ENCODE measurements around the gene BEND6.
"Not testable (repeated sequence)": the region's sequence is repeated elsewhere in the genome, so short reads cannot be mapped to it uniquely, and the experiment has no call there.

Gene BEND6

DNA sequence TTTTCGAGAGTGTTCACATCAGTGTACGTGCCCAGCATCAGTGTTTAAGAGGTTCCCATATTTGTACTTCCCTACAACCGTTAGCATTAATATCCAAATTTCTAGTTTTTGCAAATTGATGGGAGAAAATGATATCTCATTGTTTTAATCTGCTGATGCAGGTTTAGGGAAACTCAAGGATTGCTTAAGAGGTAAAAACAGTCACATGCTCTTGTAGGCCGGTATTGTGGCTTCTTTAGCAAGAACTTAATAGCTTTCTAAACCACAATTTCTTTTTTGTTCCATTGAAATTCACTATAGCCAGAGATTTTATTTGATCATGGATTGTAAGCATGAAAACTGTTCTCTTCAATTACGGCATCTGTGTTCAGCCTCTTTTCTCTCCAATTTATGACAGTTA is 29.5 kb downstream of the BEND6 start:
- no peak for DNase-seq (ENCODE audit: low spot score)

- no peak for DNase-seq (ENCODE audit: low spot score)
These were observed 30.0 kb downstream of the BEND6 start for GRCh38 chr6:56984884-56985283.

- DNase-seq (ENCODE audit: low spot score): no peak
These were observed 31.7 kb downstream of the BEND6 start for GRCh38 chr6:56986611-56987010.

GRCh38 chr6:56988145-56988544 is 33.2 kb downstream of the BEND6 start:
- DNase-seq (ENCODE audit: low spot score): no peak

- DNase-seq (ENCODE audit: low spot score): no peak
These were observed 37.1 kb downstream of the BEND6 start for GRCh38 chr6:56992036-56992435.

- DNase-seq (ENCODE audit: low spot score): no peak
These were observed 37.8 kb downstream of the BEND6 start for GRCh38 chr6:56992703-56993102.

GRCh38 chr6:56995347-56995902 is 40.5 kb downstream of the BEND6 start:
- no peak for DNase-seq (ENCODE audit: low spot score)

GRCh38 chr6:56996401-56996800 is 41.5 kb downstream of the BEND6 start:
- DNase-seq (ENCODE audit: low spot score): no peak

GRCh38 chr6:56999049-56999448 is 44.1 kb downstream of the BEND6 start:
- DNase-seq (ENCODE audit: low spot score): no peak

GRCh38 chr6:56999748-57000147 is 44.8 kb downstream of the BEND6 start:
- DNase-seq (ENCODE audit: low spot score): not testable (repeated sequence)

DNA sequence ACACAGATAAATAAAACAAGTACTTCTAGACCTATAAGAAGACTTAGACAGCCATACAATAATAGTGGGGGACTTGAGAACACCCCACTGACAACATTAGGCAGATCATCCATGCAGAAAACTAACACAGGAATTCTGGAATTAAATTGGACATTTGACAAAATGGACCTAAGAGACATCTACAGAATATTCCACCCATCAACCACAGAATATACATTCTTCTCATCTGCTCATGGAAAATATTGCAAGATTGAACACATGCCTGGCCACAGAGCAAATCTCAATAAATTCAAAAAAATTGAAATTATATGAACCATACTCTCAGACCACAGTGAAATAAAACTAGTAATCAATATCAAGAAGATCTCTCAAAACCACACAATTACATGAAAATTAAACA is 47.3 kb downstream of the BEND6 start:
- DNase-seq (ENCODE audit: low spot score): no peak

GRCh38 chr6:57004292-57004691 is 49.4 kb downstream of the BEND6 start:
- DNase-seq (ENCODE audit: low spot score): no peak

DNA sequence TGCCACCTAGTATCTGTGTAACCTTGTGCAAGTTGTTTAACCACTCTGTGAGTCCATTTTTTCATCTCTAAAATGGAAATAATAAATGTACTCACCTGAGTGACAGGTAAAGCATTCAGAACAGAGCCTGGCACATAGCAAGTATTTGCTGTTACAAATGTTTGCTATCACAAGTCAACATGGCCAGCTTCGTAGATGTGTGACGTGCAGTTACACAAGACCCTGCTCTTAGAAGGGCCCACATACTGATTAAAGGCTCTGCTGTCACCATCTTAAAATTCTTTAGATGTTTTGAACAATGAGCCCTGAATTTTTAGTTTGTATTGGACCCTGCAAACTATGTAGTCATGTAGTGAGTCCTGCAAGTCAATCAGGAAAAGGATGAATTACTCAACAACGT is 51.2 kb downstream of the BEND6 start:
- no peak for DNase-seq (ENCODE audit: low spot score)

DNA sequence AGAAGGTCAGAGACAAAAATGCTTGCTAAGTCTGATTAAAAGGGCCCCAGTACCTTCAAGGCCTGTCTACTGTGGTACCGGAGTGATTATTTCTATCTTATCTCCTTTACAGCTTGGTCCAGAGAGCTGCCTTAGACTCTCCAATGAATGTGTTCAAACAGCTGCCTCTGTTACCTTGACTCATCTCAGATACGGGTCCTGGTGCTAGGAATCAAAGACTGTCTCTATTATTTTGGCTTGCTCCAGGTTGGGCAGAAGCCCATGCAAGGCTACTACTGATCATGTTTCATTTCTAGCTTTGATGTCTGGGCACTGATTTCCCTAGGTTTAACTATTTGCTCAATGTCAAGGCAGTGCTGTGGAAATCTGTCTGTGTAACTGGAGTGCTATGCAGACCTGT is 53.2 kb downstream of the BEND6 start:
- not testable (repeated sequence) for DNase-seq (ENCODE audit: low spot score)

DNA sequence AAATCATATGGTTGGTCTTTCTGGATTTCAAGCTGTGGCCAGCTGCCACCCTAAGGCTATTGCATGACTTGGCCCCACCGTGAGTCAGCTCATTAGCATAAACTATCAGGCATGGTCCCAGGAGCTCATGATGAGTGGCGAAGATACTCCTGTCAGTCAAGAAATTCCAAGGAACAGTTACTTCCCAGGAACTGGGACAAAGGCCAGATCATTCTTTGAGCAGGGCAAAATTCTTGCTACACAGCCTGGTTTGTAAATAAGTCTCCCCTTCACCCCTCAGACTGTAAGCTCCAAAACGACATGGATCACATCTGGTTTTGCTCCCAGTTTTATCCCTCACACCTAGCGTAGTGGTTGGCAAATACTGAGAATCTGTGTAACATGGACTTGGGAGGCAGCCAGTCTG is 58.6 kb downstream of the BEND6 start:
- no peak for DNase-seq (ENCODE audit: low spot score)

- DNase-seq (ENCODE audit: low spot score): no peak
These were observed 62.2 kb downstream of the BEND6 start for GRCh38 chr6:57017069-57017468.

GRCh38 chr6:57017841-57018240 is 62.9 kb downstream of the BEND6 start:
- no peak for DNase-seq (ENCODE audit: low spot score)

DNA sequence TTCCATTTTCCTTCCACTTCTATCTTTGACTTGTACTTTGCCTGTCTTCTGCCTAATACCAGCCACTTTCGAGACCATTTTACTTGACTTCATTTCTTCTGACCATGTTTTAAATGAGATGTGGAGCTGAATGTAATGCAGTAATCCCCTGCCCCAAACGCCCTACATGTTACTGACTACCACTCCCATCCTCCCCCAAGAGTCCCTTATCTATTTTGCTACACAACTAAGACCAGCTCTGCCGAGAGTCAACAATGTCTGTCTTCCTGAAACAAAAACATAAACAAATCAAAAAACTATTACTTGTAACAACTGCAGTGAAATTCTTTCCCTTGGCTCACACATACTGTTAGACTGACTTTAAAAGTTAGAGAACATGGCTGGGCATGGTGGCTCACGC is 64.5 kb downstream of the BEND6 start:
- no peak for DNase-seq (ENCODE audit: low spot score)

DNA sequence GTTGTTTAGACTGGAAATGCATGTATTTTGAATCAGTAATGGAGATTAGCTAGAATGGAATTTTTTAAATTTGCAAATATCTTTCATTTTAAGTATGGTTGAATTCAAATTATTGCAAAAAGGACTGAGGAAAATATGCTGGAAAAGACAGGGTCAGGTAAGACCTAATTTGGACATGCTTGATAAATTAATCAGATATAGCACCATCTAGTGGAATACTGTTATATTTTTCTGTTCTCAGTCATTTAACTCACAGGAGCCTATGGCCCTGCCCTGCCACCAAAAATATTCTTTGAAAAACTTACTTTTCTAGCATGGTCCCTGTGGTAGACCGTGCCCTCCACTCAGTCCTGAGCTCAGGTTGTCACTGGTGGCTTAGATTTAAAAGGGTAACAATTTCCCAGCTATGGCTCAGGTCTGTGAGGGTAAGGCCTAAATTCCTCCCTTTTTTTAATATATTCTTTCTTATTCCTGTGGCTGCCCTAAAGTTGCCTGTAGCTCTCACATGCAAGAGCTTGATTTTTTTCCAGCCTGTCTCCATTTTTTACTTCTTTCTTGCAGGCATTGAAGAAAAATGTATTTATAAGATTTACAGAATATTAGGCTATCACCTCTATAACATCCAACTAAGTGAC is 66.3 kb downstream of the BEND6 start:
- peak; percentile 55 for DNase-seq (ENCODE audit: low spot score)

GRCh38 chr6:57024321-57024720 is 69.4 kb downstream of the BEND6 start:
- DNase-seq (ENCODE audit: low spot score): no peak

GRCh38 chr6:57024775-57025174 is 69.9 kb downstream of the BEND6 start:
- DNase-seq (ENCODE audit: low spot score): no peak

DNA sequence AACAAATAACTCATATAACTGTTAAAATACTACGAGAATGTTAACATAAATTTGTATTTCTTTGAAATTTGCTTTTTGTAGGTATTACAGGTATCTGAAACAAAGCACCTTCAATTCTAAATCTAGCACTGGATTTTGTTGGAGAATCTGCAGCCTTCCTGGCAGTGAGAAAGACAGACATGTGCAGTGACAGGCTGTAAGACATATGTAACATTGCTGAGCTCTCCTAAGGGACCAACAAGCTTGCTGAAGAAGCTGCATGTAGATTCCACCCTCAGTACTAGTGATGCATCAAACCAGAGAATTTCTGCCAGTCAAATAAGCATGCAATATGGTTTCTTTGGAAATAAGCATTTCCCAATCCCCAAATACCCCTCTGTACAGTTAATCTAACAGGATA is 71.1 kb downstream of the BEND6 start:
- DNase-seq (ENCODE audit: low spot score): no peak

DNA sequence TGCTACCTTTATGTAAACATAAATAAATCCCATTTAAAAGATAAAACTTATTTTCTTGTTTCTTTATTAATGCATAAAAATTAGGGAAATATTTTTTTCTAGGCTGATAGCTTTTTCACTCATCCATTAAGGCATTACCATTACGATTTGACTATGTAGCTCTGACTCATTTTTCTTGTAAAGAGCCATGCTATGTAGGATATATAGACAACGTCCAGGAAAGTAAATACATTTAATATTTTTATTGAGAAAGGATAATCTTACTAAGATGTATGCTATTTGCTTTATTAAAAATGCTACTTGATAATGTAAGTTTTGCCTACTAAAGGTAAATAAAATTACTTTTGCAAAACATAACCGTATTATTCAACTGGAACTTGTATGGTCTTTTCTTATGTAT is 72.4 kb downstream of the BEND6 start:
- DNase-seq (ENCODE audit: low spot score): no peak

GRCh38 chr6:57029213-57029612 is 74.3 kb downstream of the BEND6 start:
- DNase-seq (ENCODE audit: low spot score): no peak
